WI38 (cell line): ENCODE results near the gene MED20.

Experiments
- H3K4me3 ChIP-seq: 2 replicates; pipeline ENCODE4 v1.5.1; 2011; ENCODE audit warnings: low read depth, mild to moderate bottlenecking, control low read depth, low read length
- TF ChIP-seq, protein P1 (sequence below): IDR thresholded peaks from 2 replicates; pipeline ENCODE4 v1.5.1; 2012; ENCODE audit warnings: low read depth, mild to moderate bottlenecking, control low read depth, low read length

The MED20 gene

DNA sequence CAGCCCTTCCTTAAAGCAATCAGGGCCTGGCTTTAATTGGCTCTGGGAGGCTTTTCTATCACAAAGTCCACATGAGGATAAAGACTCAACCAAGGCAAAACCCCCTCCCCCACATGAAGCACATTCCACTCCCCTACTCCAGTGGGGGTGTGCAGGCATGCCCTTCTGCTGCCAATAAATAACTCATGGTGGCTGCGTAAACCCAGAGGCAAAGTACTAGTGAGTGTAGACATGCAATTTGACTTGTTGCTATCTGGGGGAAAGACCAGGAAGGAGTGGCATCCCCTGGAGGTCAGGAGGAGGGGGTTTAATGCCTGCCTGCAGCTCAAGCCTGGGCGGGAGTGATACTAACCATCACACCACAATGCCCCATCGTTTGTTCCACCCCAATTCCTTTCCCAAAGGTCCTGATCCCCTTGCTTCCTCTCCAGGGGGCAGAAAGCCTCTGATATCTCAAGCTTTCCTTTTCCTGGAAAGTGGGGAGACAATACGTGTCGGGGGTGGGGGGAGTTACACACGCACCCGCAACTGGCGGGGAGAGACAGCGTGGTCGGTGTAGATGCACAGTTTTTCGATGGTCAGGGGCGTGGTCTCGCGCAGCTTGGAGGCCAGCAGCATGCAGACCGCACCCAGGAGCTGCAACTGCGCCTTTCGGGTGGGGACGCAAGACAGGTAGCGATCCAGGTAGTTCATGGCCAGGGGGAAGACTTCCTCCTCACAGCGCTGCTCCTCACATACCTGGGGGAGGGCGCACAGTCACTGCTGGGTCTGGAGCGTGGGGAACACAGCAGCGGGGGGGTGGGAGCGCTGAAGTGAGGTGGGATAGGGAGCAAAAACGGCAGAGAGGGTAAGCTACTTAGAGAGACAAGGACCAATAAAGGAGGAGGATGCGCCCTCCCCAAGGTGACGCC, 19.2 kb upstream of the MED20 start:
- TF ChIP-seq, protein P1, sequence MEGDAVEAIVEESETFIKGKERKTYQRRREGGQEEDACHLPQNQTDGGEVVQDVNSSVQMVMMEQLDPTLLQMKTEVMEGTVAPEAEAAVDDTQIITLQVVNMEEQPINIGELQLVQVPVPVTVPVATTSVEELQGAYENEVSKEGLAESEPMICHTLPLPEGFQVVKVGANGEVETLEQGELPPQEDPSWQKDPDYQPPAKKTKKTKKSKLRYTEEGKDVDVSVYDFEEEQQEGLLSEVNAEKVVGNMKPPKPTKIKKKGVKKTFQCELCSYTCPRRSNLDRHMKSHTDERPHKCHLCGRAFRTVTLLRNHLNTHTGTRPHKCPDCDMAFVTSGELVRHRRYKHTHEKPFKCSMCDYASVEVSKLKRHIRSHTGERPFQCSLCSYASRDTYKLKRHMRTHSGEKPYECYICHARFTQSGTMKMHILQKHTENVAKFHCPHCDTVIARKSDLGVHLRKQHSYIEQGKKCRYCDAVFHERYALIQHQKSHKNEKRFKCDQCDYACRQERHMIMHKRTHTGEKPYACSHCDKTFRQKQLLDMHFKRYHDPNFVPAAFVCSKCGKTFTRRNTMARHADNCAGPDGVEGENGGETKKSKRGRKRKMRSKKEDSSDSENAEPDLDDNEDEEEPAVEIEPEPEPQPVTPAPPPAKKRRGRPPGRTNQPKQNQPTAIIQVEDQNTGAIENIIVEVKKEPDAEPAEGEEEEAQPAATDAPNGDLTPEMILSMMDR, result no peak
- peak overlapping the region; percentile 78 for H3K4me3 ChIP-seq

GRCh38 chr6:41939176-41939847, 18.4 kb upstream of the MED20 start:
- H3K4me3 ChIP-seq, result peak overlapping the region; percentile 78
- TF ChIP-seq, protein P1, result no peak

GRCh38 chr6:41938590-41939175, 17.7 kb upstream of the MED20 start:
- H3K4me3 ChIP-seq, result peak overlapping the region; percentile 78
- TF ChIP-seq, protein P1, result no peak

DNA sequence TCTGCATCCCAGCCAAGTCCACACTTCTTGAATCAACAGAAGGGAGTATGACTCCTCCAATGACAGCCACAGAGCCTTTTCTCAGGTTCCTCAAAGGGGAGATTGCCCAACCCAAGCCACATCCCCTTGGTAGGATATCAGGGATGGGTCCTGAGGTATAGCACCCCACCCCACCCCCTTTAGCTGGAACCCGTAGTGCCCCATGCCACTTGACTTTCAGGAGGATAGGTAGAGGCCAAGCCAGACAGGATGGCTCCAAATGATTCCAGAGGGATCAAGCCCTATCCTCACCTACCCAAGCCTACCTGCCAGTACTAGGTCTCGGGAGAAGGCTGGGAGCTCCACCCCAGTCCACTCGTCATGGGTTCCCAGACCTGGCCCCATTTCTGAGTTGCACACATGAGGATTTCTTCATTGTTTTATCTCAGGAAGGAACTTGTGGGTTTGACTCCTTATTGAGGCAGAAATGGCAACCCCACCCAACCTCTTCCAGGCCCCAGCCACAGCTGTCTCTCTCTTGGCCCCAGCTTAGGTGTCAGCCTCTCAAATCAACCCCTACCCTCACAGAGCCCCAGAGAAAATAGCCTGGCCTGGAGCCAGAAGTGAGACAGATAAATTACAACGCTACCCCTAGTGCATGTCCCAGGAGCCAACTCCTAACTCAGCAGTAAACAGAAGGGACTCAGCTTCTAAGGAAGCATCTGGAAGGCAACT, 17.1 kb upstream of the MED20 start:
- no peak overlapping the region for H3K4me3 ChIP-seq

GRCh38 chr6:41937472-41937860, 16.5 kb upstream of the MED20 start:
- TF ChIP-seq, protein P1, result no peak

More for the DNA sequence above, 17.1 kb upstream of the MED20 start:
- TF ChIP-seq, protein P1, result no peak

GRCh38 chr6:41936073-41936837, 15.3 kb upstream of the MED20 start:
- no peak overlapping the region for H3K4me3 ChIP-seq
- TF ChIP-seq, protein P1, result peak; percentile 88

More at GRCh38 chr6:41937472-41937860, 16.5 kb upstream of the MED20 start:
- H3K4me3 ChIP-seq, result no peak overlapping the region
